ENCODE measurements around the gene IGSF23. TPM values are rescaled to one million over a fixed set of nuclear protein-coding genes. Genes with fewer than 3 reads are reported as not detected.

The IGSF23 gene
- total RNA-seq, 2 experiments from 2014 or later = not detected

DNA sequence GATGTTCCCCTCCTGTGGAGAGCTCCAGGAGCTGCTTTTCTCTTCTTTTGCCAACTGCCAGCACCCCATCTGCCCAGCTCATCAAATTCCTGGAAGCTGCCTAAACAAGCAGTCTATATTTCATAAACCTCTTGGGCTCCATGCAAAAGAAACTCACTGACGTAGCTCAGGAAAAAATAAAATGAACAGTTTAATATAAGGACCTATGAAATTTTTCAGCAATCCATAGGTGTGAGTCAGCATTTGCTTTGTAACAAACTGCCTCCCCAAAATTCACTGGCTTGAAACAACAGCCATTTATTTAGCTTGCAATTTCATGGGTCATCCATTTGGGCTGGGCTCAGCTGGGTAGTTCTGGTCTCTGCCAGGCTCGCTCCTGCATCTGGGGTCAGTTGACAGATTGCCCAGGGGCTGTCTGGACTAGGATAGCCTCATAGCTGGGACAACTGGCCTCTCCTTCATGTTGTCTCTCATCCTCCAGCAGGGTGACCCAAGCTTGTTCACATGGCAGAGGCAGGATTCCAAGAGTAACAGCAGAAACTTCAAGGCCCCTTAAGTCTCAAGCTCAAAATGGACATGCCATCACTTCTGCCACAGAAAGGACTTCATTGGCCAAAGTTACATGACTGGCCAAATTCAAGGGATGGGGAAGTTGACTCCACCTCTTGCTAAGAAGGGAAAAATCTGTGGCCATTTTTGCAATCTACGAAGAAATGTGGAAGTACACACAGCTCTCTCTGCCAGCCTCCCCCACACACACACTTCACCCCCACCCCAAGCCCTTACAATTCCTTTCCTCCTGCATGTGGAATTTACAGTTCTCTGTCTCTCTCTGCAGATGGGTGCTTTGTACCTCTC is 22.4 kb downstream of the IGSF23 start:
- ChIA-PET POLR2A (no interaction called here), CTCF (no interaction called here)

DNA sequence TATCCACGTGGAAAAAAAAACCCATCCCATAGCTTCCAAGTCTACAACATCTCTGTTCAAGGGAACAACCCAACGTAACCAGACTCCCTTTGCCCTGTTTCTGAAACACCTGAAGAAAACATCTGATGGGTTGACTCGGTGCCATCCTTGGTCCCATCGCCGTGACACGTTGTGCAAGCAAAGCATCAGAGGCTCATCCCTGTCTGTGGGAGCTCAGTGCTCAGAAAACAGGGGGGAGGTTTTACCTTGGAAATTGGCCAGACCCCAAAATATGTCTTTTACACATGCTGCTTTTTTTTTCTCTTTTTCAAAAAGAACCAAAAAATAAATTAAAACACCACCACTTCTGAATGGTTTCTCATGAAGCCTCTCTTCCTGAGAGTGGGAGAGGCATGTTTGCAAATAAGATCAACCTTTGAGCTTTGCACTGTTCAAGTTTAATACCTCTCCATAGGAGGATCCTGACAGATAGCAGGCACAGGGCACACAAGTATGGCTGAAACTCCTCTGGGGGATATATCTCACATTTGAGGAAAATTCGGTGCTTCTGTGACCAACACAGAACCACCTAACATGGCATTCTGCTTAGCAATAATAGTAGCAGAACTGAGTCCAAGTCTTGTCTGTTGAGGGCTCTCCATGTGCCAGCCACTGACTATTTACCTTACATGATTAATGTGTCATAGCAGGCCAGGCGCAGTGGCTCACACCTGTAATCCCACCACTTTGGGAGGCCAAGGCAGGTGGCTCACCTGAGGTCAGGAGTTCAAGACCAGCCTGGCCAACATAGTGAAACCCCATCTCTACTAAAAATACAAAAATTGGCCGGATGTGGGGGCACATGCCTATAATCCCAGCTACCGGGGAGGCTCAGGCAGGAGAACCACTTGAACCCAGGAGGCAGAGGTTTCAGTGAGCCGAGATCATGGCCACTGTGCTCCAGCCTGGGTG is 23.4 kb downstream of the IGSF23 start:
- CTCF ChIA-PET = interaction anchor here (0.7 kb wide), 1 partner anchor 212 kb away, joined by 3 read pairs; no protein-coding TSS in a partner anchor
- POLR2A ChIA-PET = no interaction called here

DNA sequence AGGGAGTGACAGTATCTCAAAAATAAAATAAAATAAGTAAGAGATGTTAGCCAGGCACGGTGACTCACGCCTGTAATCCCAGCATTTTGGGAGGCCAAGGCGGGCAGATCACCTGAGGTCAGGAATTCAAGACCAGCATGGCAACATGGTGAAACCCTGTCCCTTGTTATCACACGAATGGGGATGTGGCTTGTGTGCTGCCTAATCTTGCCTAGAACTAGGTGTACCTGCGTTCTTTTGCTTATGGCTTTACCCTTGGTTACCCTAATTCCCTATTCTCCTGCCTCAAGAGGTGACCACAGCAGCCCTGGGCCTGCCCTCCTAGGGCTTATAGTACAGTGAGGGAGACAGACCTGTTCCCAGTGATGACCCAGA is 24.0 kb downstream of the IGSF23 start:
- ChIA-PET POLR2A (no interaction called here), CTCF (no interaction called here)

DNA sequence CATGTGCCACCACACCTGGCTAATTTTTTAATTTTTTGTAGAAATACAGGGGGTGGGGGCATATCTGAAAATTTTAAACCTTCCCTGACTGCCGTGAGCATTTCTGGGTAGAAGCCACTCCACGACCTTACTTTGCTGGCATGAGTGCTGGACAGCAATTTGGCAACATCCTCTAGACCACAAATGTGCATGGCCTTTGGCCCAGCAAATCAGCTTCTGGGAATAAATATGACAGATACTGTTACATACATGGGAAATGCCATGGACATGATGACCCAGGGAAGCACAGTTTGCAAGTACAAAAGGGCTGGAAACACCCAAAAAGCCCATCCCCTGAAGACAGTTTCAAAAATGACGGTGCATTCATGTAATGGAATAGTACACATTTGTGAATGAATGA is 27.2 kb downstream of the IGSF23 start:
- POLR2A ChIA-PET = interaction anchor here (0.6 kb wide), 1 partner anchor 34 kb away, joined by 4 read pairs; no protein-coding TSS in a partner anchor
- CTCF ChIA-PET = no interaction called here

DNA sequence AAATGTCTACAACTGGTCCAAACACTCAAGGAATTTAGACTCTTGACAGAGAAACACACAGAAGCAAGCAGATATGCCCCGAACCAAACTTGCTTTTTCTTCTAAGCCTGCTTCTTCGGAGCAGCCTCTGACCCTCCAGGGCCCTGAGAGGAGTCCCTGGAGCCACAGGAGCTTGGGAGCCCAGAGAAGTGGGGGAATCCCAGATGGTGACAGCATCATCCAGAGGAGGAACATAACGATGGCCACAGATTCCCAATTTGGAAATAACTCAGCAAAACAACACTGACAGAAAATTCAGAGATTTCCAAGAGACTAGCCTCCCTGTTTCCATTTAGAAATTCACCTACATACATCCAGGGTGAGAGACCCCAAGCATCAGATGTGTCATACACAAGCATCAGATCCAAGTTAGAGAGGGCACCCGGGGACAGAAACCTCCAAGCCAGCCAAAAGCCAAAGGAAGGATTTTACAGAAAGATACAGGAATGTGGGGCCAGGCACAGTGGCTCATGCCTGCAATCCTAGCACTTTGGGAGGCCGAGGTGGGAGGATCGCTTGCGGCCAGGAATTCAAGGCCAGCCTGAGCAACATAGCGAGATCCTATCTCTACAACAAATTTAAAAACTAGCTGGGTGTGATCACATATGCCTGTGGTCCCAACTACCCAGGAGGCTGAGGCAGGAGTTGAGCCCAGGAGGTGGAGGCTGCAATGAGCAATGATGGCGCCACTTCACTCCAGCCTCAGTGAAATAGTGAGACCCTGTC is 28.3 kb downstream of the IGSF23 start:
- POLR2A ChIA-PET = no interaction called here

DNA sequence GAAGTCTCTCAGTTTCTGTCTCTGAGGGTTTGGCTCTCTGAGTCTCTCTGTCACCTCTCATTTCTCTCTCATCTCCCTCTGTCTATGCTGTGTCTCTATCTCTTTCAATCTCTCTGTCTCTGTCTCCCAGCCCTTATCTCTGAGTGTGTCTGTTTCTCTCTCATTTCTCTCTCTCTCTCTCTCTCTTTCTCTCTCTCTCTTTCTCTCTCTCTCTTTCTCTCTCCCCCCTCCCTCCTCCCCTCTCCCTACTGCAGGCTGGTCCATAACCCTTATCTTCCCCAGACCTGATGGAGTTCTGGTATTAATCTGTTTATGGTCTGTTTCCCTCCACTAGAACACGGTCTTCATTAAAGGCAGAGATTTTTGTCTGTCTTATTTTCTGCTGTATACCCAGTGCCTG is 29.0 kb downstream of the IGSF23 start:
- POLR2A ChIA-PET = no interaction called here
- CTCF ChIA-PET = no interaction called here

More for the DNA sequence above, 28.3 kb downstream of the IGSF23 start:
- CTCF ChIA-PET = no interaction called here

DNA sequence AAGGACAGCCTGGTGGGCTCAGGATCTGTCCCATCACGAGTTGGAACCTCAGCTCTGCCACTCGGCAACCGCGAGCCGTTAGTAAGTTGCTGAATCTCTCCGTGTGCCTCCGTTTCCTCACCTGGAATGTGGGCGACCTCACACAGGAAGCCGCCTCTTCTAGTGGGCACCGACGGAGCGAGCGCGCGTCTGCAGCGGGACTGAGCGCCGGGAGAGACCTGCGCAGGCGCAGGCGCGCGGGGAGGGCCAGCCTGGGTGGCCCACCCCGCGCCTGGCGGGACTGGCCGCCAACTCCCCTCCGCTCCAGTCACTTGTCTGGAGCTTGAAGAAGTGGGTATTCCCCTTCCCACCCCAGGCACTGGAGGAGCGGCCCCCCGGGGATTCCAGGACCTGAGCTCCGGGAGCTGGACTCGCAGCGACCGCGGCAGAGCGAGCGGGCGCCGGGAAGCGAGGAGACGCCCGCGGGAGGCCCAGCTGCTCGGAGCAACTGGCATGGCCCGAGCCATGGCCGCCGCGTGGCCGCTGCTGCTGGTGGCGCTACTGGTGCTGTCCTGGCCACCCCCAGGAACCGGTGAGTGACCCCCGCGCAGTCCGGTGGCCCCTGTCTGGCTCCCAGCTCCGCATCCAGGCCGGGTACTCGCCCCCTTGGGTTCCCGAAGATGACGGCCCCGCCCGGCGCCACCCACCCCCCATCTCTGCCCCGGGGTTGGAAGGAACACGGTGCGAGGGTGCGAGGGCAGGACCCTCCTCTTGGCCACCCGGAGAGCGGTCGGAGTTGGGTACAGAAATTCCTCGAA is 30.4 kb downstream of the IGSF23 start, which contains the start of gene PVR:
Gene PVR, plus strand, starts transcription at position 306 of the 797 bp plus-strand sequence. Its CDS starts 187 bp downstream, at position 493.
- ChIA-PET CTCF (no interaction called here), POLR2A (interaction anchor here (0.6 kb wide), 1 partner anchor 311 kb away, joined by 3 read pairs; no protein-coding TSS in a partner anchor)

DNA sequence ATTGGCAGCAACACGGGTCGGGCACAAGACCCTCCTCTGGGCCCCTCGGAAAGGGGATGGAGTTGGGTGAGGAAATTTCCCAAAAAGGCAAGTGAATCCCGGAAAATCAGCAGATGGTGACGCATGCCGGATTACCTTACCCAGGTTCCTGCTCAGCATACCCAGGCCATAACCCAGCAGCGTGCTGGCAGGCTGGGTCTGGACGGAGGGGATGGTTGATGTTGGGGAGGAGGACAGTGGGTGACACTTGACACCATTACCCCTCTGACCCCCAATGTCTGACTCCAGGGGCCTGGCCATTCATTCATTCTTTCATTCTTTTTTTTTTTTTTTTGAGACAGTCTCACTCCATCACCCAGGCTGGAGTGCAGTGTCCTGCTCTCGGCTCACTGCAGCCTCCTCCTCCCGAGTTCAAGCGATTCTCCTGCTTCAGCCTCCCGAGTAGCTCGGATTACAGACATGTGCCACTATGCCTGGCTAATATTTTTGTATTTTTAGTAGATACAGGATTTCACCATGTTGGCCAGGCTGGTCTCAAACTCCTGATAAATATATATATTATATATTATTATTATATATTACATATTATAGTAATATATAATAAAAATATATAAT is 31.1 kb downstream of the IGSF23 start:
- ChIA-PET CTCF (no interaction called here), POLR2A (interaction anchor here (0.6 kb wide), 1 partner anchor 310 kb away, joined by 3 read pairs; no protein-coding TSS in a partner anchor)

DNA sequence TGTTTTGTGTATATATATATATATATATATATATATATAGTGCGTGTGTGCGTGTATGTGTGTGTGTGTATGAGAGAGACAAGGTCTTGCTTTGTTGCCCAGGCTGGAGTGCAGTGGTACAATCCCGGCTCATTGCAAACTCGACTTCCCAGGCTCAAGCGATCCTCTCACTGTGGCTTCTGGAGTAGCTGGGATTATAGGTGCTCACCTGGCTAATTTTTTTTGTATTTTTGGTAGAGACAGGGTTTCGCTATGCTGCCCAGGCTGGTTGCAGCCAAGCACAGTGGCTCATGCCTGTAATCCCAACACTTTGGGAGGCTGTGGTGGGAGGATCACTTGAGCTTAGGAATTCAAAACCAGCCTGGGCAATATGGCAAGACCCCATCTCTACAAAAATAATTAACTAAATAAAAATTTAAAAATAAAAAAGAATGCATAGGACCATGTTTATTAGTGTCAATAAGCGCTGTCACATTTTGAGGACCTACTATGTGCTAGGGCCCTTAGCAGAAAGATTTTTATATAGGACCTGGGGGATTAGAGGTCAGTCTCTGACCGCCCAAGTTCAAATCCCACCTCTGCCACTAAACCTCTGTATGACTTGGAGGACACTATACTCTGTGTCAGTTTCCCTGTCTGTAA is 32.2 kb downstream of the IGSF23 start:
- POLR2A ChIA-PET = no interaction called here
- CTCF ChIA-PET = interaction anchor here (1.5 kb wide), 1 partner anchor 12 kb away, joined by 3 read pairs; no protein-coding TSS in a partner anchor

DNA sequence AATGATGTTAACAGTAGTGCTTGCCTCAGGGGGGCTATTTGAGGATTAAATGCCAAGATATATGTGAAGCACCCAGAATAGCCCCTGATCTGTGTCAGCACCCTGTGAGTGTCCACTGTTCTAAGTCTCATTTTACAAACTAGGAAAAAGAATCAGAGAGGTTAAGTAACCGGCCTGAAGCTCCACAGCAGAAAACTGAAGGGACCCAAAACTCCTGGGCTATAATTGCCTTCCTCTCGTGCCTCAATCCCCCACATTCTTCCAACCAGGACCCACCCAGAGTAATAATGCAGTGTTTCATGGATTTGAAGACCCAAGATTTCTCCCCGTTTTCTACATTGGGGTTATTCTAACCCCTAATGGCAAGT is 32.7 kb downstream of the IGSF23 start:
- POLR2A ChIA-PET = no interaction called here

DNA sequence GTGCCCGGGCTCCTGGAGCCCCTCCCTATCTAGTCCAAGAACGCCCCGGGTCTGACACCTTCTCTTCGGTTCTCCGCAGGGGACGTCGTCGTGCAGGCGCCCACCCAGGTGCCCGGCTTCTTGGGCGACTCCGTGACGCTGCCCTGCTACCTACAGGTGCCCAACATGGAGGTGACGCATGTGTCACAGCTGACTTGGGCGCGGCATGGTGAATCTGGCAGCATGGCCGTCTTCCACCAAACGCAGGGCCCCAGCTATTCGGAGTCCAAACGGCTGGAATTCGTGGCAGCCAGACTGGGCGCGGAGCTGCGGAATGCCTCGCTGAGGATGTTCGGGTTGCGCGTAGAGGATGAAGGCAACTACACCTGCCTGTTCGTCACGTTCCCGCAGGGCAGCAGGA is 33.8 kb downstream of the IGSF23 start:
- POLR2A ChIA-PET = no interaction called here
- CTCF ChIA-PET = no interaction called here

More for the DNA sequence above, 32.7 kb downstream of the IGSF23 start:
- CTCF ChIA-PET = interaction anchor here (1.5 kb wide), 1 partner anchor 11 kb away, joined by 3 read pairs; no protein-coding TSS in a partner anchor

DNA sequence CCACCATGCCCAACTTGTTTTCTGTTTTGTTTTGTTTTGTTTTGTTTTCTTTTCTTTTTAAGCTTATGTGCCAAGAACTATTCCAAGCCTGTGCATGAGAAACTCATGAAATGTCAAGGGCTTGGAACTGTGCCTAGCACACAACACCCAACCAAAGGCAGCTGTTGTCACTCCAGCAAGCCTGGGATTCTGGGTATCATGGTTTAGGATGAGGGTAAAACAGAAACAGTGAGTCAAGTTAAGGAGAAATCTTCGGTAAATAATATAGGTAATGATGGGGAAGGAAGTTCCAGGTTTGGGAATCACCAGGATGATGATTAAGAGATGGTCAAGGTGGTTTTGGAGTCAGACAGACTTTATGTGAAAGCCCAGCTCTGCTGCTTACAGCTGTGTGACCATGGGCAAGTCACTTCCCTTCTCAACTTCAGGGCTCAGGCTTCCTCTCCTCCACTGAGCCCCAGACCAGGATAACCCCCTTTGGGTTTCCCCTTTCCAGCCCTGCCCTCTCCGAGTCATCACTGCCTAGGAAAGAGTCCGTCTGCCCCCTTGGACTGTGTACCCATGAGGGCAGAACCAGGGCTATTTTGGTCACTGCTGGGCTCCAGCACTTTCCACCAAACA is 35.4 kb downstream of the IGSF23 start:
- POLR2A ChIA-PET = interaction anchor here (0.5 kb wide), 1 partner anchor 18 kb away, joined by 3 read pairs; no protein-coding TSS in a partner anchor
- CTCF ChIA-PET = no interaction called here

DNA sequence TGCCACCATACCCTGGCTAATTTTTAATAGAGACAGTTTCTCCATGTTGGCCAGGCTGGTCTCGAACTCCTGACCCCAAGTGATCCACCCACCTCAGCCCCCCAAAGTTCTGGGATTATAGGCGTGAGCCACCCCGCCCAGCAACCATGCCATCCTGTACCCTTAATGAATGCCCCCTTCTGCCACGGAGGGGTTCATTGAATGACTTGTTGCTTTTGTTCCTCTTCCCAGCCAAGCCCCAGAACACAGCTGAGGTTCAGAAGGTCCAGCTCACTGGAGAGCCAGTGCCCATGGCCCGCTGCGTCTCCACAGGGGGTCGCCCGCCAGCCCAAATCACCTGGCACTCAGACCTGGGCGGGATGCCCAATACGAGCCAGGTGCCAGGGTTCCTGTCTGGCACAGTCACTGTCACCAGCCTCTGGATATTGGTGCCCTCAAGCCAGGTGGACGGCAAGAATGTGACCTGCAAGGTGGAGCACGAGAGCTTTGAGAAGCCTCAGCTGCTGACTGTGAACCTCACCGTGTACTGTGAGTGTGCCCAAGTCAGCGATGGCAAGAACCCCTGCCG is 36.3 kb downstream of the IGSF23 start:
- CTCF ChIA-PET = no interaction called here
- POLR2A ChIA-PET = no interaction called here

DNA sequence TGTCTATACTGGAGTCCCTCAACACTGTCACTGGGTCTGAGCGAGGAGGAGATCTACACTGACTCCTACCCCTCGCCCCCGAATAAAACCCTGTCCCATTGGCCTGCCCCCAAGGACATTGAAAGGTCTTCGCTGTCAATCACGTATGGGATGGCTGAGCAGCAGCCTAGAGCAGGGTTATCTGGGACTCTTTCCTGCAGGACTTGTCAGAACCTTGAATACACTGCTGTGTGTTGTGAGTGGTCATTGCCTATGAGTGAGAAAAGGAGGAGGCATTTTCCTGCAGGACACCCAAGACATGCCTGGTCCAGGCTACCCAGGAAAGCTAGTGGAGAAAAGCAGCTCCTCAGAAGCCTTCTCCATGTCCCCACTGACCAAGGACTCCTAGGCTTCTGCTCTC is 40.0 kb downstream of the IGSF23 start:
- ChIA-PET POLR2A (no interaction called here), CTCF (interaction anchor here (1.0 to 1.7 kb wide), 2 partner anchors 83 to 117 kb away, joined by 3 to 4 read pairs; no protein-coding TSS in a partner anchor)

DNA sequence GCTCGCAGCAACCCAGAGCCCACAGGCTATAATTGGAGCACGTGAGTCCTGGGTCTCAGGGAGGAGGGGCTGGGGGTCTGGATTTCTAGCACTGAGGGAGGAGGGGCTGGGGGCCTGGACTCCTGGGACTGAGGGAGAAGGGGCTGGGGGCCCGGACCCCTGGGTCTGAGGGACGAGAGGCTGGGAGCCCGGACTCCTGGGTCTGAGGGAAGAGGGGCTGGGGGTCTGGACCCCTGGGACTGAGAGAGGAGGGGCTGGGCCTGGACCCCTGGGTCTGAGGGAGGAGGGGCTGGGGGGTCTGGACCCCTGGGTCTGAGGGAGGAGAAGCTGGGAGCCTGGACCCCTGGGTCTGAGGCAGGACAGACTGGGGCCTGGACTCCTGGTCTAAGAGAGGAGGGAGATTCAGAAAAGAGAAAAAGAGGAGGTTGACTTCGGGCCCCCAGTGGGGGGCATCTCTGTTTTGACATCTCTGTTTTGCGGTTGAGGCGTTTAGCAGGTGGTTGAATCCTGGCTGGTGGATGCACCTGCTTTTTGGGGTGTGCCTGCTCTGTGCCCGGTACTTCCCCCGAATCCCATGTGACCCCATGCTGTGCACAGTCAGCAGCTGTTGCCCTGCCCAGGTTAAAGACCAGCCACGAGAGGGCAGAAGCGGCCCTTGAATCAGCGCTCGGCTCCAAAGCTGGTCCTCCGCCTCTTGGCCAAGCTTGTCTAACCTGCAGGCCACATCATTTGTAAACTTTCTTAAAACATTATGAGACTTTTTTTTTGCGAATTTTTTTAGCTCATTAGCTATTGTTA is 40.8 kb downstream of the IGSF23 start:
- POLR2A ChIA-PET = no interaction called here
- CTCF ChIA-PET = interaction anchor here (0.7 to 1.1 kb wide), 3 partner anchors 36 to 117 kb away, joined by 3 read pairs; no protein-coding TSS in a partner anchor
